SK-N-SH treated with all-trans-retinoic acid at 6 μM for 48 hours (cell line): ENCODE results near the gene PANX2.

ENCODE experiments used
- ARNTL ChIP-seq: fragments of 450-650 bp; formaldehyde crosslinking; IDR thresholded peaks from 2 replicates; pipeline ENCODE4 v1.5.0; 2020; ENCODE audit warnings: low read depth, mild to moderate bottlenecking, moderate library complexity, borderline replicate concordance
- CSRNP3 ChIP-seq: fragments of 250-450 bp; sonication (Bioruptor Pico); IDR thresholded peaks from 2 replicates; pipeline ENCODE4 v1.5.1; 2021; ENCODE audit warnings: mild to moderate bottlenecking, moderate library complexity
- ISL1 ChIP-seq: fragments of 250-450 bp; sonication (Bioruptor Pico); IDR thresholded peaks from 2 replicates; pipeline ENCODE4 v2.1.2; 2022; ENCODE audit warnings: mild to moderate bottlenecking, moderate library complexity
- PATZ1 ChIP-seq: fragments of 250-450 bp; sonication (Bioruptor Pico); IDR thresholded peaks from 2 replicates; pipeline ENCODE4 v1.8.0; 2020; ENCODE audit warnings: mild to moderate bottlenecking, moderate library complexity, borderline replicate concordance
- ZC3H10 ChIP-seq: fragments of 250-450 bp; sonication (Bioruptor Pico); IDR thresholded peaks from 2 replicates; pipeline ENCODE4 v1.5.1; 2021; ENCODE audit warnings: mild to moderate bottlenecking, moderate library complexity
- TF ChIP-seq, protein P1 (sequence below): fragments of 250-450 bp; sonication (Bioruptor Pico); IDR thresholded peaks from 2 replicates; pipeline ENCODE4 v1.5.0; 2020; ENCODE audit warnings: mild to moderate bottlenecking, moderate library complexity

- TF ChIP-seq PATZ1 (CRISPR knock-in tag) (no peak), ZC3H10 (CRISPR knock-in tag) (no peak), ARNTL (CRISPR knock-in tag) (no peak), ISL1 (no peak), CSRNP3 (no peak)
- TF ChIP-seq, protein P1, sequence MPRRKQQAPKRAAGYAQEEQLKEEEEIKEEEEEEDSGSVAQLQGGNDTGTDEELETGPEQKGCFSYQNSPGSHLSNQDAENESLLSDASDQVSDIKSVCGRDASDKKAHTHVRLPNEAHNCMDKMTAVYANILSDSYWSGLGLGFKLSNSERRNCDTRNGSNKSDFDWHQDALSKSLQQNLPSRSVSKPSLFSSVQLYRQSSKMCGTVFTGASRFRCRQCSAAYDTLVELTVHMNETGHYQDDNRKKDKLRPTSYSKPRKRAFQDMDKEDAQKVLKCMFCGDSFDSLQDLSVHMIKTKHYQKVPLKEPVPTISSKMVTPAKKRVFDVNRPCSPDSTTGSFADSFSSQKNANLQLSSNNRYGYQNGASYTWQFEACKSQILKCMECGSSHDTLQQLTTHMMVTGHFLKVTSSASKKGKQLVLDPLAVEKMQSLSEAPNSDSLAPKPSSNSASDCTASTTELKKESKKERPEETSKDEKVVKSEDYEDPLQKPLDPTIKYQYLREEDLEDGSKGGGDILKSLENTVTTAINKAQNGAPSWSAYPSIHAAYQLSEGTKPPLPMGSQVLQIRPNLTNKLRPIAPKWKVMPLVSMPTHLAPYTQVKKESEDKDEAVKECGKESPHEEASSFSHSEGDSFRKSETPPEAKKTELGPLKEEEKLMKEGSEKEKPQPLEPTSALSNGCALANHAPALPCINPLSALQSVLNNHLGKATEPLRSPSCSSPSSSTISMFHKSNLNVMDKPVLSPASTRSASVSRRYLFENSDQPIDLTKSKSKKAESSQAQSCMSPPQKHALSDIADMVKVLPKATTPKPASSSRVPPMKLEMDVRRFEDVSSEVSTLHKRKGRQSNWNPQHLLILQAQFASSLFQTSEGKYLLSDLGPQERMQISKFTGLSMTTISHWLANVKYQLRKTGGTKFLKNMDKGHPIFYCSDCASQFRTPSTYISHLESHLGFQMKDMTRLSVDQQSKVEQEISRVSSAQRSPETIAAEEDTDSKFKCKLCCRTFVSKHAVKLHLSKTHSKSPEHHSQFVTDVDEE (CRISPR knock-in tag) = no peak
Measured at GRCh38 chr22:50144005-50144614, 26.4 kb upstream of the PANX2 start.
